MM.1S (cell line): ENCODE measurements around the gene PDPK1.

Experiments
- EZH2 ChIP-seq: fragments of 300-600 bp; sonication (generic); optimal IDR thresholded peaks from 2 replicates; pipeline ENCODE3; 2017; ENCODE audit warnings: low read depth, mild to moderate bottlenecking, antibody characterized with exemption, low read length, mixed read lengths
- EZH2phosphoT487 ChIP-seq: fragments of 300-600 bp; sonication (generic); IDR thresholded peaks from 2 replicates; pipeline ENCODE4 v1.6.1; 2018; ENCODE audit warnings: antibody characterized with exemption, low read length
- TF ChIP-seq, protein P1 (sequence below): fragments of 300-600 bp; sonication (generic); IDR thresholded peaks from 2 replicates; pipeline ENCODE4 v1.5.1; 2016; ENCODE audit warnings: antibody characterized with exemption, low read length, mixed read lengths

DNA sequence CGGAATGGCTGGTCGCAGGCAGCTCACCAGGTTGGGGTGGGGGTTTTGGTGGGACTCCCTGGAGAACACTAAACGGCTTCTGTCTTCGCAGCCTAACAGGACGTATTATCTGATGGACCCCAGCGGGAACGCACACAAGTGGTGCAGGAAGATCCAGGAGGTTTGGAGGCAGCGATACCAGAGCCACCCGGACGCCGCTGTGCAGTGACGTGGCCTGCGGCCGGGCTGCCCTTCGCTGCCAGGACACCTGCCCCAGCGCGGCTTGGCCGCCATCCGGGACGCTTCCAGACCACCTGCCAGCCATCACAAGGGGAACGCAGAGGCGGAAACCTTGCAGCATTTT is 59.7 kb downstream of the PDPK1 start:
- TF ChIP-seq, protein P1, sequence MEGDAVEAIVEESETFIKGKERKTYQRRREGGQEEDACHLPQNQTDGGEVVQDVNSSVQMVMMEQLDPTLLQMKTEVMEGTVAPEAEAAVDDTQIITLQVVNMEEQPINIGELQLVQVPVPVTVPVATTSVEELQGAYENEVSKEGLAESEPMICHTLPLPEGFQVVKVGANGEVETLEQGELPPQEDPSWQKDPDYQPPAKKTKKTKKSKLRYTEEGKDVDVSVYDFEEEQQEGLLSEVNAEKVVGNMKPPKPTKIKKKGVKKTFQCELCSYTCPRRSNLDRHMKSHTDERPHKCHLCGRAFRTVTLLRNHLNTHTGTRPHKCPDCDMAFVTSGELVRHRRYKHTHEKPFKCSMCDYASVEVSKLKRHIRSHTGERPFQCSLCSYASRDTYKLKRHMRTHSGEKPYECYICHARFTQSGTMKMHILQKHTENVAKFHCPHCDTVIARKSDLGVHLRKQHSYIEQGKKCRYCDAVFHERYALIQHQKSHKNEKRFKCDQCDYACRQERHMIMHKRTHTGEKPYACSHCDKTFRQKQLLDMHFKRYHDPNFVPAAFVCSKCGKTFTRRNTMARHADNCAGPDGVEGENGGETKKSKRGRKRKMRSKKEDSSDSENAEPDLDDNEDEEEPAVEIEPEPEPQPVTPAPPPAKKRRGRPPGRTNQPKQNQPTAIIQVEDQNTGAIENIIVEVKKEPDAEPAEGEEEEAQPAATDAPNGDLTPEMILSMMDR: no peak
- TF ChIP-seq EZH2 (no peak), EZH2phosphoT487 (no peak)
